ENCODE results near the gene OR2B3.
"Not testable (repeated sequence)": the region's sequence is repeated elsewhere in the genome, so short reads cannot be mapped to it uniquely, and the experiment has no call there.

Gene OR2B3, protein sequence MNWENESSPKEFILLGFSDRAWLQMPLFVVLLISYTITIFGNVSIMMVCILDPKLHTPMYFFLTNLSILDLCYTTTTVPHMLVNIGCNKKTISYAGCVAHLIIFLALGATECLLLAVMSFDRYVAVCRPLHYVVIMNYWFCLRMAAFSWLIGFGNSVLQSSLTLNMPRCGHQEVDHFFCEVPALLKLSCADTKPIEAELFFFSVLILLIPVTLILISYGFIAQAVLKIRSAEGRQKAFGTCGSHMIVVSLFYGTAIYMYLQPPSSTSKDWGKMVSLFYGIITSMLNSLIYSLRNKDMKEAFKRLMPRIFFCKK

DNA sequence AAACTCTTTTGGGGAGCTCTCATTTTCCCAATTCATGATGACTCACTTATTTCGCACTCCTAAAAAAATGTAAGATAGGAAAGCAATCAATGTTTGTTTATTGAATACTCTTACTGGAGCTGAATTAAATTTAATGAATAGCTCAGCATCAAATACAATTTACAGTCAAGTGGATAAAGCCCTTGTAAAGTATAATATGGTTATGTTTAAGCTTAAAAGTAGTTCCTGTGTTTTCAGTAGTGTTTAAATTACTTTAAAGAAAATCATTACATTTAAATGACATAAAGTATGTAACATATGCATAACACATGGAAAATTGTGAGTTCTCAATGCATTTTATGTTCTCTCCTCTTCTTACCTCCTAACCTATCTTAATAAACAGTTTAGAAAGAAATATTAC lies at the start of gene OR2B3:
TSS of gene OR2B3 (minus strand) at position 101 of the 400 bp plus-strand sequence. CDS start at position 36, 65 bp downstream.
- DNase-seq, result no peak

DNA sequence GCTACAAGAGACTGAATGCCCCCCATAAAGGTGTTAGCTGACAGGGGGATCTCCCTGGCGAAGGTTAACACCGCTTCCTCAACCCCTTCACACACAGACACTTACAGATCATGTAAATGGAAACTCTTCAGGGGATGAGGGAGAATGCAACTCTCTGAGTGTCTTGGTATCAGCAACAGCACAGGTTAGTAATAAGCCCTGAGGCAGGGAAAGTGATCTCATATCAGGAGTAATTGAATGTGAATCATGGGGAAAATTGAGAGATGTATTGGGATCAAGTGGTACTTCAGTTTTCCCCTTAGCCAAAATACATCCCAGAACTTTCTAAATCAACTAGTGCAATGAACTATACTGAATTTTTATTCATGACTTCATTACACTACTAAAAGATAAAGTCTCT lies 44.6 kb upstream of the OR2B3 start:
- no peak for DNase-seq

DNA sequence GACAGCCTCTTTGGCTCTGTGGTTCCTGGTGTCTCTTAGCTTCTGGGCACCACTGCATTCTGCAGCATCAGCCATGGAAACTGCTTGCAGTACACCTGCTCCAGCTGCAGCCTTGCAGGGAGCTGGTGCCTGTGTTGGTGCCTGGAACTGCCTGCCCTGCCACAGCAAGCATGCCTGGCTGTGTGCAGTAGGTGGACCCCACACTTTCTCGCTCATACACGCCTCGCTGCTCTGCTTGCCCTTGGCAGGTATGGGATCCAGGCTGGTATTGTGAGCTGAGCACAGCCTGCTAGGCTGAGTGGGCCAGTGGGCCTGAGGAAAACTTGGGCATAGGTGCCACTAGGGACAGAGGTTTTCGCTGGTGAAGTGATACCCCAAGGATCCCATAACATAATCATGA lies 43.5 kb upstream of the OR2B3 start:
- DNase-seq, result no peak

DNA sequence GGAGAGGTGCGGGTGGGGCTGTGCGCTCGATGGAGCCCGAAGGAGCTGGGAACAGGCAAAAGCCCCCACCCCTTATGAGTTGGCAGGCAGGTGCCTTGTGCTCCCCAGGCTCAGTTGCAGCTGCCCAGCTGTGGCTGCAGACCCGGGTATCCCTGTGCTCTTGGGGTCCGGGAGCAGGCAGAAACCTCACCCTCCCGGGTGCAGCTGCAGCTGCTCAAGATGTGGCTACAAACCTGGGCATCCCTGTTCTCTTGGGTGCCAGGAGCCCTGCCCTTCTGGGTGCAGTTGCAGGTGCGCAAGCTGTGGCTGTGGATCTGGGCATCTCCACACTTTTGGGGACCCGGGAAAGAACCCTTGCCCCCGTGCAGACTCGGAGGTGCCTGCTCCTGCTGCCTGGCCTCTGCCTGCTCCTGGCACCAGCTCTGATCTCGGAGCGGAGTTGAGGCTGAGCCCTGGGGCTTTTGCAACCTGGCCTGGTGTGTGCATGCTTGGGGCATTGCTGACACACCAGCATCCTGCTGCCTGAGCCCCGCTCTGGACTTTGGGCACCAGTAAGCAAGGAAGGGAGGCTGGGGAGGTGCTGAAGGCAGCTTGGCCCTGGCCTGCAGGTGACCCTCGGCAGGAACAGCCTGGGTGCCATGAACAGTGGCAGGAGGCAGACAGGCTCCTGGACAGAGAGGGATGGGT lies 42.4 kb upstream of the OR2B3 start:
- no peak for DNase-seq

DNA sequence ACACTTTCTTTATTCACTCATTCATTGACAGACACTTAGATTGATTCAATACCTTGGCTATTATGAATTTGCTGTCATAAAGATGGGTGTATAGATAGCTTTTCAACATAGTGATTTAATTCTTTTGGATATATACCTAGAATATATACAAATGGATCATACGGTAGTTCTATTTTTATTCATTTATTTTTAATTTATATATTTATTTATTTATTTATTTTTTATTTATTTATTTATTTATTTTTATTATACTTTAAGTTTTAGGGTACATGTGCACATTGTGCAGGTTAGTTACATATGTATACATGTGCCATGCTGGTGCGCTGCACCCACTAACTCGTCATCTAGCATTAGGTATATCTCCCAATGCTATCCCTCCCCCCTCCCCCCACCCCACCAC lies 27.9 kb upstream of the OR2B3 start:
- DNase-seq, result not testable (repeated sequence)

DNA sequence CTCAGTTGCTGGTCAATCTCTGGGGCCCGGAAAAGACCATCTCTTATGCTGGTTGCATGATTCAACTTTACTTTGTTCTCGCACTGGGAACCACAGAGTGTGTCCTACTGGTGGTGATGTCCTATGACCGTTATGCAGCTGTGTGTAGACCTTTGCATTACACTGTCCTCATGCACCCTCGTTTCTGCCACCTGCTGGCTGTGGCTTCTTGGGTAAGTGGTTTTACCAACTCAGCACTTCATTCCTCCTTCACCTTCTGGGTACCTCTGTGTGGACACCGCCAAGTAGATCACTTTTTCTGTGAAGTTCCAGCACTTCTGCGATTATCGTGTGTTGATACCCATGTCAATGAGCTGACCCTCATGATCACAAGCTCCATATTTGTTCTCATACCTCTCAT lies 25.0 kb upstream of the OR2B3 start:
- no peak for DNase-seq

DNA sequence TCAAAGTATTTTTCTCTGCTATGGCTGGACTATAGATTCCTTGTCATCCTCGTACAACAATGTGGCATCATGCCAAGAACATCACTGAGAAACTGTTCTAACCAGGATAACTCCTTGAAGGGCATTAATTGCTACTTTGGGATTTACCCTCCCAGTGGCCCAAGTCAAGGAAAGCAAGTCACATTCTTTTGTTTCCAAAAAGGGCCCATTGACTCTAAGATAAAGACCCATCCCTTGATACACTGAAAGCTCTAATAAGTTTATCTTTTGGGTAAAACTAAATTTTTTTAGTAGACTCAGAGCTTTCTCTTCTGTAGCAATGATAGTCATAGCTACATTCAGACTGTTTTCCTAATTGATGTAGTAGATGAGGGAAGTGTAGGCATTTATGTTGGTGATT lies 20.6 kb upstream of the OR2B3 start, which contains the start of gene OR2J3:
TSS of gene OR2J3 (plus strand) at position 301 of the 400 bp plus-strand sequence. CDS start 3,833 bp downstream, outside the sequence.
- DNase-seq, result no peak

DNA sequence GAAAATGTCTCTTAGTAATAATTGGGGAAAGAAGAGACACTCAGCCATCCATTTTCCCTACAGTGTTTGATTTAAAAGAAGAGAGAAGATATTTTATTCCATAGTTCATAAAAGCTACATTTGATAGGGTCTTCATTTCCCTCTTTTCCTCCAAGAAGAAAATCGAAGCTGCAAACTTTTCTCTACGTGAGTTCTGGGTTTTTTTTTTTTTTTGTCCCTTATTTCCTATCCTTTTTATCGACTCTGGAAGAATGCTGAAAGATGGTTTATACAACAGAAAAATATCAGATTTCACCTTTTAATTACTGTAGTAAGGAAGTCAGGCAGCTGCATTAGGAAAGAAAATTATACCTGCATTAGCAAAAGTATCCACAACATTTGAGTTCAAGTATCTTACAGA lies 12.1 kb upstream of the OR2B3 start, which contains the start of gene OR2J1:
TSS of gene OR2J1 (plus strand) at position 301 of the 400 bp plus-strand sequence. CDS start 1,453 bp downstream, outside the sequence.
- no peak for DNase-seq

DNA sequence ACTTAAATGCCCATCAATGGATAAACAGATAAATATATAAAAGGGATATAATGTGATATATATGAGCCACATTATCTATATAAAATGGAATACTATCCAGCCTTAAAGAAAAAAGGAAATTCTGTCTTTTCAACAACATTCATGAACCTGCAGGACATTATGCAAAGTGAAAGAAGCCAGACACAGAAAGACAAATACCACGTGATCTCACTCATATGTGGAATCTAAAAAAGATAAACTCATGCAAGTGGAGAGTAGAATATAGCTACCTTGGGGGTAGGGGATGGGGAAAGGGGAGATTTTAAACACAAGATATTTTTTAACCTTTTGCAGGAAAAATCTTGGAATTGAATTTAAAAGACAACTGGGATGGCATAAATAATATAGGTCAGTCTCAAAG lies 10.7 kb upstream of the OR2B3 start:
- no peak for DNase-seq

DNA sequence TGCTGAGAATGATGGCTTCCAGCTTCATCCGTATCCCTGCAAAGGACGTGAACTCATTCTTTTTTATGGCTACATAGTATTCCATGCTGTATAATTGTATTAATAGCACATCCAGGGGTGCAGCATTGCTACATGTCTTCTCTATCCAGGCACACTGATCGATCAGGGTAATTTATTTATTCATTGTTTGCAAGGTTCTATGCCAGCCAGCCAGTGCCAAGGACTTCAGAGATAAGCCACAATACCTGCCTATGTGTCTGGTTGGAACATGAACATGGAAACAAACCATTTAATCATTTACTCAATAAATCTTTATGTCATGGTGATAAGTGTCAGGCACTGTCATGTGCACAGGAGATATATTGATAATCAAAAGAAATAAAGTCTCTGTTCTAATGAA lies 5.8 kb upstream of the OR2B3 start:
- DNase-seq, result no peak

DNA sequence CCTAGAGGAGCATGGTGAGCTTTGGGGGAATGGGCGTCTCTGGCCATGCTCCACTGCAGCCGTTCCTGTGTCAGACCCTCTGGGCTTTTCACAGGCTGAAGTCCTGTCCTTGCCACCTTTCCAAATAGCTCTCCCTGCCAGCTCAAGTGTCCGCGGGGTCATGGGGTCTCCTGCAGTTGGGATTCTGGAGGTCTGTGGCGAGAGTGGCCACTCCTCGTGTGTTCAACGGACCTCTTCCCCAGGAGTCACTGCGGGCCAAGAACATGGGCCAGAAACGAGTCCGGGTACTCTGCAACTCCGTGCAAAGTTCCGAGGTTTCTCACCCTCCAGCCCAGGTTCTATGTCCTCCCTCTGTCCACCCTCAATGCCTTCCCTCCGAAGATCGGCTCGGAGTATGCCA lies 4.7 kb downstream of the OR2B3 start:
- no peak for DNase-seq

DNA sequence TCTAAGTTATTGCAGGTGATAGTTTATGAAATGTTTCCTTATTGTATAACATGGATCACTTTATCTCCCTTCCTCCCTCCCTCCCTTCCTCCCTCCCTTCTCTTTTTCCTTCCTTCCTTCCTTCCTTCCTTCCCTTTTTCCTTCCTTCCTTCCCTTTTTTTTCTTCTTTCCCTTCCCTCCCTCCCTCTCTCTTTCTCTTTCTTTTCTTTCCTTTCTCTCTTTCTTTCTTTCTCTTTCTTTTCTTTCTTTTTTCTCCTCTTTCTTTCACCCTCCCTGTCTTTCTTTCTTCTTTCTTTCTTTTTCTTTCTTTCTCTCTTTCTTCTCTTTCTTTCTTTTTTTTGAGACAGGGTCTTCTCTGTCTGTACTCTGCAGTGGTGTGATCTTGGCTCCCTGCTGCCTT lies 5.8 kb downstream of the OR2B3 start:
- DNase-seq, result no peak

DNA sequence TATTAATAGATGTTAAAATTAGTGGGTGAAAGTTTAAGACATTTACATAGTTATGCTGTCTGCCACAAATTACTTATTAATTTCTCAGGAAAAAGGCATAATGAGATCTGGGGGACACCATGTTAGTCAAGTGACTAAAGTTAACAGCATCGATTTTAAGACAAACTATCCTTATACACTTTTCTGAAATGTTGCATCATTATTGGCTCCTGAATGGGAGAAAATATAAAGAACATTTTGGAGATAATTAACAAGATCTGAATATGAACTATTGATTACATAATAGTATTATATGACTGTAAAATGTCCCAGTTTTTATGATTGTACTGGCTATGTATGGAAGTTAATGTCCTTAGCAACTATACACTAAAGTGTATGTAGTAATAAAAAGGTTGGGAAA lies 7.9 kb downstream of the OR2B3 start:
- DNase-seq, result no peak

DNA sequence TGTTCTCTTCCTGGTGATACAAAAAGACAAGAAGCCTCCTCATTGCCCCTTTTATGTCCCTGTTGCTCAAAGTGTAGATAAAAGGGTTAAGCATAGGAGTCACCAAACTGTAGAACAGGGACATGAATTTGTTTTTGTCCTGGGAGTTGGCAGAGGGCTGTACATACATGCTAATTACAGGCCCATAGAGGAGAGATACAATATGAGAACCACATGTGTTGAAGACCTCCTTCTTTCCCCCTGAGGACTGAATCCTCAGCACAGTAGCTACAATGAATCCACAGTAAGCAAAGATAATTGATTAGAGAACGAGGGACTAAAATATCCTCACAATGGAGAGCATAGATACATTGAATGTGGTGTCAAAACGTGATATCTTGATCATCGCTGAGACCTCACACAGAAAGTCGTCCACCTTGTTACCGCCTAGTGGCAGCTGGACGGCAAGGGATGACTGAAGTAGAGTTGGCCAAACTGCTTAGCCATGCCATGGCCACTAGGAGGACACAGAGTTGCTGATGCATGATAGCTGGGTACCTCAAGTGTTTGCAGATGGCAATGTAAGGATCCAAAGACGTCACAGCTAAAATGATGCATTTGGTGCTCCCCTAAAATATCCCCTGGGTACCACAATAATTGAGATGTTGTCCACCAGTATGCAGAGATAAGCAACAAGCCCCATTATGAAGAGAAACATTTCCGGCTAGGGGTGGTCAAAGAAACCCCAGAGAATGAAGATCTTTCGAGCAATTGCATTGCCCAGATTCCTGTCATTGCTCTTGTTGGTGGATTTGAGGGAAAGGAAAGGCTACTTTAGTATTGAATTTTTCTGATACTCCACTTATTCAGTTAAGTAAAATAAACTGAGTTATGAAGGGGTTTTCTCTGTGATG lies 15.0 kb downstream of the OR2B3 start:
- DNase-seq, result no peak

DNA sequence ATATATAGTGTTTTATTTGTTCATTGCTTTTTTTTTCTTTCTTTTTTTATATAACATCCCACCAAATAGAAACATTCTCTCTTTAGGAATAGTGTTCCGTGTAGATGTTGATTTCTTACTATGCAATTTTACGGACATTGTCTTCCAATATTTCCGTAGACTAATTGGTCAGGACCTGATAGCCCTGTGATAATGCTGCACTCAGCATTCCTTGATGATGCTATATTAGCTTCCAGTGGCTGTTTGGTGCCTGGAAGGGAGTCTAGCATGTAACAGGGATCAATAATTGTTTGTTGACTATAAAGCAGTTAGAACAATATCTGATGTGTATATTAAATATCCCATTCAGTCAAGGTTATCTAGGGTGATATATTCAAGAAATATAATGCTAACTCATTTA lies 35.4 kb downstream of the OR2B3 start:
- no peak for DNase-seq

DNA sequence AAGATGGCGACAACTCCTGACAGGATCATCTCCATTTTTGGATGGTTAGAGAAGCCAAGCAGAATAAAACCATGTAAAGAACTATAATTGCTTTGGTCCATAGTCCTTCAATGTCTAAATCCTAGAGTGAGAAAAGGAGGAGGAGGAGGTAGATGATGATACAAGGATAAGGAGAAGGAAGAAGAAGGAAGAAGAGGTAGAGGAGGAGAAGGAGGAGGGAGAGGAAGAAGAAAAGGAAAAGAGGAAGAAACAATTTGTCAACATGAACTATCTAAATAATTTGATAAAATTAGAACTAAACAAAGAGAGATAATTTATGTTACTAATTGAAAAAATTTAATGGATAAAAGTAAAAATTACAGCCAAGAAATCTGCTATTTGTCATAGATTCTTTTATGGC lies 42.0 kb downstream of the OR2B3 start, which contains the start of gene OR2W1:
TSS of gene OR2W1 (minus strand) at position 101 of the 400 bp plus-strand sequence. CDS start at position 101, 0 bp downstream.
- DNase-seq, result no peak
